Lung (tissue), 12 donors: ENCODE results near the gene C22orf39. TPM values are rescaled to one million over a fixed set of nuclear protein-coding genes. Genes with fewer than 3 reads are reported as not detected.

Experiments used
- ATAC-seq: fragments of 200-7000 bp; cut with Tn5 transposase; one replicate; pipeline ENCODE4 v1.9.1; 2020; ENCODE audit warnings: moderate number of reproducible peaks; ENCODE audit not compliant: insufficient read depth, low FRiP score
- DNase-seq, 3 donors: peaks; one replicate each; pipeline ENCODE4 v3.0.0-alpha.2; 2013 to 2017
- H3K27ac ChIP-seq, 2 donors: one replicate each; pipeline ENCODE4 v1.5.1; 2013; ENCODE audit warnings: mild to moderate bottlenecking in 2 of 2, moderate library complexity in 2 of 2, control low read depth in 1 of 2, inconsistent platforms in 1 of 2, low read depth in 1 of 2, low read length in 1 of 2
- H3K27me3 ChIP-seq, 3 donors: one replicate each; pipeline ENCODE4 v1.5.1; 2013; ENCODE audit warnings: low read length in 2 of 3; ENCODE audit not compliant: control insufficient read depth in 3 of 3, insufficient read depth in 3 of 3
- H3K36me3 ChIP-seq, 4 donors: one replicate each; pipeline ENCODE4 v1.5.1; 2013; ENCODE audit warnings: low read length in 4 of 4, mild to moderate bottlenecking in 1 of 4, moderate library complexity in 1 of 4; ENCODE audit not compliant: control insufficient read depth in 4 of 4, insufficient read depth in 4 of 4
- H3K4me1 ChIP-seq, 5 donors: one replicate each; pipeline ENCODE4 v1.5.1; 2013; ENCODE audit warnings: low read length in 5 of 5, mild to moderate bottlenecking in 2 of 5, moderate library complexity in 1 of 5; ENCODE audit not compliant: control insufficient read depth in 5 of 5, insufficient read depth in 5 of 5
- H3K4me3 ChIP-seq: one replicate; pipeline ENCODE4 v1.5.1; 2013; ENCODE audit warnings: mild to moderate bottlenecking, control low read depth, moderate library complexity
- H3K9ac ChIP-seq, 2 donors: one replicate each; pipeline ENCODE4 v1.5.1; 2013; ENCODE audit warnings: low read length in 2 of 2, control low read depth in 1 of 2; ENCODE audit not compliant: insufficient read depth in 1 of 2
- H3K9me3 ChIP-seq, 4 donors: one replicate each; pipeline ENCODE4 v1.5.1; 2013; ENCODE audit warnings: low read length in 3 of 4, mild to moderate bottlenecking in 1 of 4, moderate library complexity in 1 of 4; ENCODE audit not compliant: control insufficient read depth in 4 of 4, insufficient read depth in 3 of 4
- CTCF ChIP-seq: IDR thresholded peaks from 2 replicates; pipeline ENCODE4 v1.5.1; 2012; ENCODE audit warnings: mild to moderate bottlenecking; ENCODE audit errors: control extremely low read depth, extremely low read depth
- WGBS, 2 donors: extraction: QIAGEN DNeasy Blood & Tissue Kit; methylation state at CpG; one replicate each; pipeline ENCODE4 v1.1.7; 2013; 5-methylcytosine and 5-hydroxymethylcytosine counted together
- polyA plus RNA-seq, 2 donors: library from polyadenylated mRNA; stranded (reverse); fragments of 200-250 nt; gene quantifications; one replicate each; pipeline ENCODE4 v1.2.1, GENCODE V29; 2013
- total RNA-seq, 2 donors: library from RNA; depleted of rRNA in 1 of 2; stranded (reverse); fragments of >200 nt in 1 of 2; gene quantifications; one replicate each; pipeline ENCODE4 v1.2.1, GENCODE V29; 2014 to 2021
- donor health status: control.
- donor health status: control.
- donor health status: Bipolar disorder and iron deficiency.
- donor health status: healthy.
- donor health status: DM: yes; HTN: yes; CAD: no.

The C22orf39 gene
- total and polyA plus RNA-seq, 4 donors = 24.2 to 39.9 (median 28.6) TPM

GRCh38 chr22:19429950-19430889 lies 17.3 kb downstream of the C22orf39 start:
- Histone ChIP-seq H3K9ac (peak overlapping the region; percentile 33 to 34), H3K27me3 (no peaks in the 10 kb centered on the region), H3K4me3 (peak overlapping the region; percentile 95), H3K4me1 (peaks cover 4 to 22% (median 9%) of the 10 kb centered on the region in 5 donors), H3K36me3 (peaks cover 0 to 6% (median 4%) of the 10 kb centered on the region in 4 donors), H3K27ac (peak overlapping the region; percentile 88 to 99), H3K9me3 (no peaks in the 10 kb centered on the region)
- no peak for ATAC-seq
- no peak for TF ChIP-seq CTCF
- 10 to 11% methylated on average over 12 of the region's 12 CpGs for WGBS, 2 donors
- DNase-seq = peak; percentile 54 to 70 (median 58)

GRCh38 chr22:19424186-19424500 lies 23.4 kb downstream of the C22orf39 start:
- peaks cover 0 to 7% (median 0%) of the 10 kb centered on the region in 5 donors for H3K4me1 ChIP-seq
- WGBS, 2 donors = 51 to 76% methylated on average over 3 of the region's 3 CpGs
- ATAC-seq = no peak

GRCh38 chr22:19422440-19423301 lies 24.8 kb downstream of the C22orf39 start:
- no peaks in the 10 kb centered on the region for H3K9me3 ChIP-seq
- no peak overlapping the region for H3K9ac ChIP-seq
- H3K27me3 ChIP-seq = no peaks in the 10 kb centered on the region
- 85% methylated on average over 11 of the region's 11 CpGs for WGBS, 2 donors
- H3K27ac ChIP-seq = no peak overlapping the region
- TF ChIP-seq CTCF = no peak
- H3K4me3 ChIP-seq = no peak overlapping the region
- no peaks in the 10 kb centered on the region for H3K36me3 ChIP-seq
- ATAC-seq (no peak), DNase-seq (no peak)
- H3K4me1 ChIP-seq = peaks cover 0 to 7% (median 0%) of the 10 kb centered on the region in 5 donors

More at GRCh38 chr22:19424186-19424500, 23.4 kb downstream of the C22orf39 start:
- no peak for DNase-seq
- Histone ChIP-seq H3K27me3 (no peaks in the 10 kb centered on the region), H3K27ac (no peak overlapping the region), H3K9ac (no peak overlapping the region), H3K4me3 (no peak overlapping the region), H3K9me3 (no peaks in the 10 kb centered on the region), H3K36me3 (no peaks in the 10 kb centered on the region)
- no peak for TF ChIP-seq CTCF
